ENCODE results near the gene CDK5RAP2.

DNA sequence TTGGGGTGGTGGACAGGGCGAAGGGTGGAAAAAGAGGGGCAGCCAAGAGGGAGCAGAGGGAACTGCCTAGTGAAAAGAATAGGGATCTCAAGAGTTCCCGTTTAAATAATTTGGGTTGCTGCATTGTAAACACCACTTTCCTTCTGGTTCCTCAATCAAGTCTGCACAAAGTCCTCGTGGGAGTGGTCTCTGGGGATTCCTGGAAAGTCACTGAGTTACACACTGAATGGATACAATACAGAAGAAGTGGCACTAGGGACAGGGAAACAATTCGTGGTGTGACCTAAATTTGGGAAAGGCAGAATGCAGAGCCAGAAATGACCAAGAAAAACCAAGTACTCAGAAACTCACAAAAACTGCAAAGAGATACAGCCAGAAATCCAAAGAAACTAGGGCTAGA lies 161.7 kb downstream of the CDK5RAP2 start:
- TF ChIP-seq, protein P1, sequence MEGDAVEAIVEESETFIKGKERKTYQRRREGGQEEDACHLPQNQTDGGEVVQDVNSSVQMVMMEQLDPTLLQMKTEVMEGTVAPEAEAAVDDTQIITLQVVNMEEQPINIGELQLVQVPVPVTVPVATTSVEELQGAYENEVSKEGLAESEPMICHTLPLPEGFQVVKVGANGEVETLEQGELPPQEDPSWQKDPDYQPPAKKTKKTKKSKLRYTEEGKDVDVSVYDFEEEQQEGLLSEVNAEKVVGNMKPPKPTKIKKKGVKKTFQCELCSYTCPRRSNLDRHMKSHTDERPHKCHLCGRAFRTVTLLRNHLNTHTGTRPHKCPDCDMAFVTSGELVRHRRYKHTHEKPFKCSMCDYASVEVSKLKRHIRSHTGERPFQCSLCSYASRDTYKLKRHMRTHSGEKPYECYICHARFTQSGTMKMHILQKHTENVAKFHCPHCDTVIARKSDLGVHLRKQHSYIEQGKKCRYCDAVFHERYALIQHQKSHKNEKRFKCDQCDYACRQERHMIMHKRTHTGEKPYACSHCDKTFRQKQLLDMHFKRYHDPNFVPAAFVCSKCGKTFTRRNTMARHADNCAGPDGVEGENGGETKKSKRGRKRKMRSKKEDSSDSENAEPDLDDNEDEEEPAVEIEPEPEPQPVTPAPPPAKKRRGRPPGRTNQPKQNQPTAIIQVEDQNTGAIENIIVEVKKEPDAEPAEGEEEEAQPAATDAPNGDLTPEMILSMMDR (IDR thresholded peaks at IDR 0.05) = no peak
- TF ChIP-seq POLR2A (IDR thresholded peaks at IDR 0.05) = no peak
